GM23248 (cell line): ENCODE results near the gene ALDH1A2. TPM values are rescaled to one million over a fixed set of nuclear protein-coding genes. Genes with fewer than 3 reads are reported as not detected.

Experiments
- DNase-seq: peaks from one replicate; pipeline ENCODE4 v3.0.0-alpha.2; 2015
- H2AFZ ChIP-seq: fragments of 200-600 bp; sonication (generic); 2 replicates; pipeline ENCODE4 v1.6.1; 2016; ENCODE audit warnings: antibody characterized with exemption
- H3F3A ChIP-seq: fragments of 200-600 bp; sonication (generic); 2 replicates; pipeline ENCODE4 v1.6.1; 2016; ENCODE audit warnings: mild to moderate bottlenecking, antibody characterized with exemption, mixed run types; ENCODE audit not compliant: insufficient read depth
- H3K27ac ChIP-seq: fragments of 200-600 bp; sonication (generic); 2 replicates; pipeline ENCODE4 v1.5.1; 2016; ENCODE audit warnings: mild to moderate bottlenecking
- H3K27me3 ChIP-seq: fragments of 200-600 bp; sonication (generic); replicated peaks from 2 replicates; pipeline ENCODE4 v1.6.1; 2016; ENCODE audit warnings: mild to moderate bottlenecking; ENCODE audit not compliant: insufficient read depth
- H3K36me3 ChIP-seq: fragments of 200-600 bp; sonication (generic); 2 replicates; pipeline ENCODE4 v1.6.1; 2016; ENCODE audit warnings: low read depth, mild to moderate bottlenecking
- H3K4me1 ChIP-seq: fragments of 200-600 bp; sonication (generic); 2 replicates; pipeline ENCODE4 v1.6.1; 2016; ENCODE audit warnings: mild to moderate bottlenecking; ENCODE audit not compliant: insufficient read depth
- H3K4me2 ChIP-seq: fragments of 200-600 bp; sonication (generic); one replicate; pipeline ENCODE4 v1.6.1; 2016; ENCODE audit warnings: mild to moderate bottlenecking; ENCODE audit not compliant: unreplicated experiment
- H3K4me3 ChIP-seq: fragments of 200-600 bp; sonication (generic); 2 replicates; pipeline ENCODE4 v1.5.1; 2016; ENCODE audit warnings: mild to moderate bottlenecking
- H3K79me2 ChIP-seq: fragments of 200-600 bp; sonication (generic); 2 replicates; pipeline ENCODE4 v1.6.1; 2016; ENCODE audit warnings: mild to moderate bottlenecking; ENCODE audit not compliant: insufficient read depth
- H3K9ac ChIP-seq: fragments of 200-600 bp; sonication (generic); 2 replicates; pipeline ENCODE4 v1.6.1; 2016; ENCODE audit warnings: mild to moderate bottlenecking
- H3K9me2 ChIP-seq: fragments of 200-600 bp; sonication (generic); 2 replicates; pipeline ENCODE4 v1.6.1; 2016; ENCODE audit warnings: mixed run types, mild to moderate bottlenecking, moderate library complexity; ENCODE audit not compliant: insufficient read depth
- H3K9me3 ChIP-seq: fragments of 200-600 bp; sonication (generic); one replicate; pipeline ENCODE4 v1.6.1; 2017; ENCODE audit warnings: low read depth
- H4K20me1 ChIP-seq: fragments of 200-600 bp; sonication (generic); 2 replicates; pipeline ENCODE4 v1.6.0; 2016; ENCODE audit not compliant: insufficient read depth
- EZH2 ChIP-seq: fragments of 200-600 bp; sonication (generic); IDR thresholded peaks from 2 replicates; pipeline ENCODE4 v1.6.1; 2018; ENCODE audit warnings: antibody characterized with exemption, mild to moderate bottlenecking; ENCODE audit not compliant: insufficient read depth, poor library complexity, severe bottlenecking
- EZH2phosphoT487 ChIP-seq: fragments of 200-600 bp; sonication (generic); IDR thresholded peaks from 2 replicates; pipeline ENCODE4 v1.6.1; 2018; ENCODE audit warnings: antibody characterized with exemption, moderate library complexity, mild to moderate bottlenecking, low read depth; ENCODE audit not compliant: insufficient read depth
- WGBS, 2 experiments: methylation state at CpG; one replicate each; pipeline ENCODE4 v1.1.6; 2015 to 2017; ENCODE audit warnings: low lambda C conversion rate in 2 of 2, low coverage in 1 of 2; ENCODE audit errors: missing lambda C conversion rate in 2 of 2; 5-methylcytosine and 5-hydroxymethylcytosine counted together
- in situ Hi-C: fragments of 300-500 bp; cut with MboI; formaldehyde crosslinking; loops from 2 replicates; pipeline ENCODE4 v1.15.0; 2020
- polyA plus RNA-seq: library from polyadenylated mRNA; unstranded; fragments of >200 nt; fragmentation: Nextera tagmentation; extraction: Ambion mirVana; gene quantifications from 2 replicates; pipeline ENCODE4 v1.2.1, GENCODE V29; 2016
- total RNA-seq: library from RNA; depleted of rRNA; stranded (reverse); fragments of >200 nt; shearing (Covaris generic); gene quantifications from 2 replicates; pipeline ENCODE4 v1.2.3, GENCODE V29; 2014

The ALDH1A2 gene
- total and polyA plus RNA-seq, 2 experiments from 2014 or later: 0.11 to 0.68 TPM

DNA sequence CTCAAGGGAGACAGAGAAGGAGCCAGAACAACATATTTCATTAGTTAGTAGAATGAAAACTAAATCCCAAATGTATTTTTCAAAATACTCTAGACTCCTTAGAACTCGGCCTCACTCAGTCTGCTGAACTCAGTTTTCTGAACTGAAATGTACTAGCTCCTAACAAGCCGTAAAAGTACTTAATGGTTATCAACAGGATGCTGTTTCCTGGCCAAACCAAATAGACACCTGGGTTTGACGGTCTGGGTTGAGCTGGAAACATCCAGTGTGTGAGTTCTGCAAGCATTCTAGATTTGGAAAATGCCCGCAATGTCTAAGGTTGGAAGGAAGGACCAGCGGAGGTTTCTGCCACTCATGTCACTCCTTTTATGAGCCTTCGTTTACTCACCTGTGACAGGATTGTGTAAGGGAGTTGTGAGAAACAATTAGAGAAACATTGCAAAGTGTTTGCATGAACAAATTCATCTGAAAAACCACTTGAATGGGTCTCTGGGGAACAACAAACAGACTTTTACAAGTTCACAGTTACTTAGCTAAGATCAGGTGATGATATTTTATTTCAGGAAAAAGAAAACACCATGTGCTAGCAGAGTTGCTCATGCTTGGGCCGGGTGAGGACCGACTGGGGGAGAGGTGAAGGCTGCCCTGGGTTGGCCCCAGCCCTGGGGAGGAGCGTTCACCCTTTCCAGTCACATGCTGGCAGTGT is 151.0 kb downstream of the ALDH1A2 start:
- DNase-seq: no peak
- no peaks in the 10 kb centered on the region for H3F3A ChIP-seq

DNA sequence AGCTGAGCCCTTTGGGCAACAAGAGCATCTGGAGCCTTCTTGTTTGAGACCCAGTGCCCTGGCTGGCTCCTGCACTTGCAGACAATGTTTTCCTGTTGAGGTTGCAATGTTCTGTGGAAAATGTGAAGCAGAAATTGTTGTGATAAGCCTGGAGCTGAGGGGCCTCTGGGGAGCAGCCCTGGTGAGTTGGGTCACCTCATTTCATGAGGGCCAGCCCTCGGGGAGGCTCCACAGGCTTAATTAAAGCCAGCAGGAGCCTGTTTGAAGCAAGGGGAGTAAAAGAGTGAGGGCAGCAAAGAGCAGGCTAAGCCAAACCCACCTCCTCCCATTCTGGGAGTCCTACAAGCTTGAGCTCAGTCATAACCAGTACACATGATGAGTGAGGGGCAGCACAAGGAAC is 154.3 kb downstream of the ALDH1A2 start:
- Histone ChIP-seq H3K27me3 (0 out of 2 replicates have a peak, but pooled peaks cover 4% of the 10 kb centered on the region), H3K79me2 (no peaks in the 10 kb centered on the region), H3K9me3 (no peaks in the 10 kb centered on the region), H3K4me1 (no peaks in the 10 kb centered on the region), H2AFZ (no peak overlapping the region), H3K27ac (no peak overlapping the region), H3F3A (no peaks in the 10 kb centered on the region), H4K20me1 (no peaks in the 10 kb centered on the region), H3K4me3 (no peak overlapping the region), H3K9ac (no peak overlapping the region), H3K9me2 (no peaks in the 10 kb centered on the region), H3K36me3 (no peaks in the 10 kb centered on the region), H3K4me2 (no peak overlapping the region)
- WGBS, 2 experiments: 0 to 30% methylated on average over 1 of the region's 1 CpG
- in situ Hi-C loops: no loop called here
- no peak for TF ChIP-seq EZH2phosphoT487
- no peak for TF ChIP-seq EZH2
- DNase-seq: no peak

More for the DNA sequence above, 151.0 kb downstream of the ALDH1A2 start:
- H3K79me2 ChIP-seq: no peaks in the 10 kb centered on the region
- H3K9me2 ChIP-seq: no peaks in the 10 kb centered on the region
- no peaks in the 10 kb centered on the region for H3K27me3 ChIP-seq
- H3K4me1 ChIP-seq: no peaks in the 10 kb centered on the region
- H3K36me3 ChIP-seq: no peaks in the 10 kb centered on the region
- TF ChIP-seq EZH2: no peak
- 64 to 69% methylated on average over 9 of the region's 9 CpGs for WGBS, 2 experiments
- no peaks in the 10 kb centered on the region for H3K9me3 ChIP-seq
- no peak overlapping the region for H3K27ac ChIP-seq
- H4K20me1 ChIP-seq: no peaks in the 10 kb centered on the region
- H3K9ac ChIP-seq: no peak overlapping the region
- no peak overlapping the region for H3K4me3 ChIP-seq
- H3K4me2 ChIP-seq: no peak overlapping the region
- H2AFZ ChIP-seq: no peak overlapping the region
- in situ Hi-C loops: no loop called here

DNA sequence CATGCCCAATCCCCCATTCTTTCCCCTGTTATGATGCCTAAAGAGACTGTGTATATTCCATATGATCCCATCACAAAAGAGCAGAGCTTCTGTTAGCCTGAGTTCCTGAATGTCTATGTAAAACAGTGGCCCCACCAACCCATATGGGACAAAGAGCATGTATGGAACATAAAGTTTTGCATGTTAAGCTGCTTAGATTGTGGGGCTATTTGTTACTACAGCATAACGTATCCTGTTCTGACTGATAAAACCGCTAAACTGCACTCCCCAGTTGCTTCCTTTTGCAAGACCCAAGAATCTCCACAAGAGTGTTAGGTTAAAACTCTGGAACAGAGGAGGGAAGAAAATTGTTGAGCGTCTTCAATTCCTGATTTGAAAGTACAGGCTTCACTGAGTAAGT is 154.8 kb downstream of the ALDH1A2 start:
- Histone ChIP-seq H3K4me2 (no peak overlapping the region), H3K27me3 (peaks cover 4% of the 10 kb centered on the region; the same call in 1 of the 2 replicates), H3K9me3 (no peaks in the 10 kb centered on the region), H3K36me3 (no peaks in the 10 kb centered on the region), H3K27ac (no peak overlapping the region), H3K9me2 (no peaks in the 10 kb centered on the region), H3K9ac (no peak overlapping the region), H3K4me1 (no peaks in the 10 kb centered on the region), H2AFZ (no peak overlapping the region), H3K79me2 (no peaks in the 10 kb centered on the region), H4K20me1 (no peaks in the 10 kb centered on the region), H3K4me3 (no peak overlapping the region), H3F3A (no peaks in the 10 kb centered on the region)
- WGBS, 2 experiments: 76 to 79% methylated on average over 3 of the region's 3 CpGs
- in situ Hi-C loops: no loop called here
- TF ChIP-seq EZH2phosphoT487: no peak
- no peak for TF ChIP-seq EZH2
- no peak for DNase-seq

DNA sequence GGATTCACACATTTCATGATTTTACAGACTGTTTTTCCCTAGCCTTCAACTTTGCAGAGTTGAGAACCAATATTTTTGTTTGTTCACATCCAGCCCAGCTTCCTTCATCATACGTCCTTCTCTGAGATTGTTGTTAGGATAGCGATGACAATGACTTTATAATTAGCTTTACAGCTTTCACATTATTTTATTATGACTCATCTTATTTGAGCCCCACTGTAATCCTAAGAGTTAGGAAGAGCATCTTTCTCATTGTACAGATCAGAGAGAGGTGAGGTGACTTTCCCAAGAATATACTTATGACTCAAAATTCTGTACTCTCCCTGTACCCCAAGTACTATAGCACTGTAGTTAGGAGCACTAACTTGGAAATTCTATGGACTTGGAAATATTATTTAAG is 156.1 kb downstream of the ALDH1A2 start:
- Histone ChIP-seq H3F3A (no peaks in the 10 kb centered on the region), H3K27ac (no peak overlapping the region), H2AFZ (no peak overlapping the region), H3K36me3 (no peaks in the 10 kb centered on the region), H3K9me2 (no peaks in the 10 kb centered on the region), H3K79me2 (no peaks in the 10 kb centered on the region), H3K4me2 (no peak overlapping the region), H3K27me3 (peaks cover 4% of the 10 kb centered on the region), H3K4me1 (no peaks in the 10 kb centered on the region), H3K9ac (no peak overlapping the region), H3K4me3 (no peak overlapping the region), H3K9me3 (no peaks in the 10 kb centered on the region), H4K20me1 (no peaks in the 10 kb centered on the region)
- in situ Hi-C loops: no loop called here
- TF ChIP-seq EZH2 (no peak), EZH2phosphoT487 (no peak)
- 25 to 31% methylated on average over 2 of the region's 2 CpGs for WGBS, 2 experiments
- DNase-seq: no peak
